Measurements from ENCODE around the gene ABL2.

The ABL2 gene

DNA sequence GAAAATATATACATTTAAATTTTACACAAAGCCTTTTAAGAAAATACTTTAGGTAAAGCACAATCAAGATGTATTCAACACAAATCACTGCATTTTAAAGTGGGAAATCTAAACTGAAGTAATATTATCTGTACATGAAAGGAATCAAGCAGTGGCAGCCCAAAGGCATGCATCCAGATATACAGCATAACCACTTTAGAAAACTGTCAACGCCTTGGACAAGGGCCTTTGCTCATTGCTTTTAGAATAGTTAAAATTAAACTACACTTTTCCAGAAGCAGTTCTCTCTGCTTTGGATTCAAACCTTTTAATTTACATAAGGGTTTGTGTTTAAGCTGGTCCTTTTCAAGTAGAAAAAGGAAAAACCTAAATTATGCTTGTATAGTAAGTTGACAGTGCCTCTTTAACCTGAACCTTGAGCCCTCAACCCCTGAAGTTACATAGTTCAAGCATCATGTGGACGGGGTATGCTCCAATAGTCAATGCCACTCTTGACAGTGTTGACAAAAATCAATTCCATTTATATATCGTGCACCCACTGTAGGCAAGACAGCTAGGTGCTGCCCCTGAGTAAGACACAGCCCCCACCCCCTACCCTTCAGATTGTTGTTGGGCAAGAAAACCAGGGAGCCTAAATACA, 124.7 kb downstream of the ABL2 start:
- TF ChIP-seq, protein P1, sequence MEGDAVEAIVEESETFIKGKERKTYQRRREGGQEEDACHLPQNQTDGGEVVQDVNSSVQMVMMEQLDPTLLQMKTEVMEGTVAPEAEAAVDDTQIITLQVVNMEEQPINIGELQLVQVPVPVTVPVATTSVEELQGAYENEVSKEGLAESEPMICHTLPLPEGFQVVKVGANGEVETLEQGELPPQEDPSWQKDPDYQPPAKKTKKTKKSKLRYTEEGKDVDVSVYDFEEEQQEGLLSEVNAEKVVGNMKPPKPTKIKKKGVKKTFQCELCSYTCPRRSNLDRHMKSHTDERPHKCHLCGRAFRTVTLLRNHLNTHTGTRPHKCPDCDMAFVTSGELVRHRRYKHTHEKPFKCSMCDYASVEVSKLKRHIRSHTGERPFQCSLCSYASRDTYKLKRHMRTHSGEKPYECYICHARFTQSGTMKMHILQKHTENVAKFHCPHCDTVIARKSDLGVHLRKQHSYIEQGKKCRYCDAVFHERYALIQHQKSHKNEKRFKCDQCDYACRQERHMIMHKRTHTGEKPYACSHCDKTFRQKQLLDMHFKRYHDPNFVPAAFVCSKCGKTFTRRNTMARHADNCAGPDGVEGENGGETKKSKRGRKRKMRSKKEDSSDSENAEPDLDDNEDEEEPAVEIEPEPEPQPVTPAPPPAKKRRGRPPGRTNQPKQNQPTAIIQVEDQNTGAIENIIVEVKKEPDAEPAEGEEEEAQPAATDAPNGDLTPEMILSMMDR (IDR thresholded peaks at IDR 0.05; ENCODE audit: unreplicated experiment in 3 of 3): no peak
- Mint-ChIP-seq H3K27me3 (ENCODE audit: low read depth) (no peaks in the 10 kb centered on the region), H3K4me3 (no peak overlapping the region), H3K27ac (no peak overlapping the region), H3K4me1 (no peaks in the 10 kb centered on the region), H3K36me3 (ENCODE audit: low read depth) (peaks cover 43% of the 10 kb centered on the region), H3K9me3 (no peaks in the 10 kb centered on the region)

DNA sequence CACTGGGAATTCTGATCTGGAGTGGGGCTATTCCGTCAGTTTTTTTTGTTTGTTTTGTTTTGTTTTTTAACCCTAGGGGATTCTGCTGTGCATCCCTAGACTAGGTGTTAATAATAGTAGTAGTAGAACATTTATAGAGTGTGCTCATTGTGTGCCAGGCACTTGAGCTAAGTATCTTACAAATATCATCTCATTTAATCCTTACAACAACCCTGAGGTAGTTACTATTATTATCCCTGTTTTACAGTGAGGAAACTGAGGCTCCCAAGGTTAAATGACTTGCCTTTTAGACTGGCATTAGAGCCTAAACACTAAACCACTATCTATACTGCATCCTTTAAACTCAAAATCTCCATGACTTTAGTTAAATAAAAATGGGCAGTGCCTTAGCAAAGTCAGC, 125.5 kb downstream of the ABL2 start:
- Mint-ChIP-seq H3K27me3 (ENCODE audit: low read depth) (no peaks in the 10 kb centered on the region), H3K36me3 (ENCODE audit: low read depth) (peaks cover 44% of the 10 kb centered on the region), H3K9me3 (no peaks in the 10 kb centered on the region), H3K4me3 (no peak overlapping the region), H3K4me1 (no peaks in the 10 kb centered on the region), H3K27ac (no peak overlapping the region)
- TF ChIP-seq, protein P1 (IDR thresholded peaks at IDR 0.05; ENCODE audit: unreplicated experiment in 3 of 3): no peak

DNA sequence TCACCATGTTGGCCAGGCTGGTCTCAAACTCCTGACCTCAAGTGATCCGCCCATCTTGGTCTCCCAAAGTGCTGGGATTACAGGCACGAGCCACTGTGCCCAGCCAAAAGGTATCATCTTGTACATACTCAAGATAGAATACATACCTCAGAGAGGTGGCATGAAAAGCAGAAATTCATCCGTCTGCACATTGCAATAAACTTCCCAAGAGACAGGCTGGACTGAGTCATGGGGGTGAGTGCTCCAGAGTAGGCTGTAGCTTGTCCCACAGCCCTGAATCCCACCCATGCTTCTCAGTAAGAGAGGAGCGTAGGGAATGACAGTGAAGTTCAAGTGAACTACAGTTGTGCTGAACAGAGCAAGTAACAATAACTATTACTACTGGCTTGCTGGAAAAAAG, 127.9 kb downstream of the ABL2 start:
- Mint-ChIP-seq H3K9me3 (no peaks in the 10 kb centered on the region), H3K4me3 (no peak overlapping the region), H3K27me3 (ENCODE audit: low read depth) (no peaks in the 10 kb centered on the region), H3K4me1 (no peaks in the 10 kb centered on the region), H3K36me3 (ENCODE audit: low read depth) (peaks cover 45% of the 10 kb centered on the region), H3K27ac (no peak overlapping the region)
- TF ChIP-seq, protein P1 (IDR thresholded peaks at IDR 0.05; ENCODE audit: unreplicated experiment in 3 of 3): no peak

DNA sequence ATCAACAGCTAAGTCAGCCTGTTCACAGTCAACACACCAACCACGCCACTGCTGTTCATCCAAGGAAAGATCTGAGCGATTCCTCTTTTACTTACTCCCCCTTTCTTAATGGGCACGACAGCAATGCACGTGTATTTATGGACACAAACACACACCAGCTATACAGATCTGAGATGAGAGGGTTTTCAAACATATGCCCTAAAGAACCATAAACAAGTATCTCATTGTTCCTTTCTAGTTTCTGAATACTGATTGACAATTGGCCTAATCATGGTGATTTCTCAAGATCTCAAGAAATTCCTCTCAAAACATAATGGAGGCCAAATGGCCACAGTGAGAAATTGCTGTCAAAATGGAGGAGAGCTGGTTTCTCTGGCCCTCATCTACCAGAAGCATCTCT, 129.6 kb downstream of the ABL2 start:
- Mint-ChIP-seq H3K36me3 (ENCODE audit: low read depth) (peaks cover 58% of the 10 kb centered on the region), H3K27ac (no peak overlapping the region), H3K27me3 (ENCODE audit: low read depth) (no peaks in the 10 kb centered on the region), H3K4me3 (no peak overlapping the region), H3K9me3 (no peaks in the 10 kb centered on the region), H3K4me1 (no peaks in the 10 kb centered on the region)
- TF ChIP-seq, protein P1 (IDR thresholded peaks at IDR 0.05; ENCODE audit: unreplicated experiment in 3 of 3): no peak

DNA sequence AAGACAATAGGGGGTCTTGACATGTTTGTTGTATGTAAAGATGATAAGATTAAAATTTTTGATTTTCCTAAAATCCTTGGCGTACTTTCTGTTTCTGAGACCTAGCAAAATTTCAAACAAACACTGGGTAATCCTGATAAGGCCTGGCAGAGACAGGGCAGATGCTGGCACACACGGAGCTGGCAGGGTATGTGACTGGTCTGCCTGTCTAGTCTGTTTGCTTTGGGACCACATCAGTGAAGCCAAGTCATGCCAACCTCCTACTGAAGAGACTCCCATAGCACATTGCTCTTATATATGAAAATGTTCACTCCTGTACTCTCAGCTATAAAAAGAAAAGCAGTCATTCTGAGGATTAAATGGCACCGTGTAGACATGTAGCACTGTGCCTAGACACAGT, 133.6 kb downstream of the ABL2 start:
- Mint-ChIP-seq H3K9me3 (no peaks in the 10 kb centered on the region), H3K36me3 (ENCODE audit: low read depth) (peaks cover 67% of the 10 kb centered on the region), H3K27me3 (ENCODE audit: low read depth) (no peaks in the 10 kb centered on the region), H3K4me1 (peaks cover 6% of the 10 kb centered on the region), H3K27ac (no peak overlapping the region), H3K4me3 (no peak overlapping the region)
- TF ChIP-seq, protein P1 (IDR thresholded peaks at IDR 0.05; ENCODE audit: unreplicated experiment in 3 of 3): no peak

DNA sequence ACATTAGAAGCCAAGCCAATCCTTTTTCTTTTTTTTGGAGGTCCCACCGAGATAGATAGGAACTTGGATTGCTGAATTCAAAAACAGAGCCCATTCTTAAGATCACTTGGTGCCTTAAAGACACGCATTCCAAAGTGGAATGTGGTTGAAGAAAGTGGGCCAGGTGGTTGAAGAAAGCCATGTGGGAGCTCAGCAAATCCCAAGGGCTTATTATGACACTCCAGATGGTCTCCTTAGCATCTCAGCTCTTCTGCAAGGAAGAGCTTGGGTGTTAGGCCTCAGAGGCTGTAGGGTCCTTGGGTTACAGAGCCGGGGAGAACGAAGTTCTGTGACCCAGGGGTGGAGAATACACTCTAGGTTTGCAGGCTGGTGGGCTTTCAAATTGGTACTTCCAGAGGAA, 134.1 kb downstream of the ABL2 start:
- Mint-ChIP-seq H3K27ac (no peak overlapping the region), H3K4me3 (no peak overlapping the region), H3K9me3 (no peaks in the 10 kb centered on the region), H3K36me3 (ENCODE audit: low read depth) (peaks cover 65% of the 10 kb centered on the region), H3K4me1 (peaks cover 8% of the 10 kb centered on the region), H3K27me3 (ENCODE audit: low read depth) (no peaks in the 10 kb centered on the region)
- TF ChIP-seq, protein P1 (IDR thresholded peaks at IDR 0.05; ENCODE audit: unreplicated experiment in 3 of 3): no peak

All from nephron (organoid).